Measurements from ENCODE around the gene CMSS1.

- TF ChIP-seq CBX8 (IDR thresholded peaks at IDR 0.05) (no peak), CTCF (IDR thresholded peaks at IDR 0.05) (no peak), POLR2A (IDR thresholded peaks at IDR 0.05; ENCODE audit: low read length) (no peak), BHLHE40 (IDR thresholded peaks at IDR 0.05; ENCODE audit: low read depth, low read length) (no peak), RFX5 (IDR thresholded peaks at IDR 0.05) (no peak), ZFP36 (IDR thresholded peaks at IDR 0.05; ENCODE audit: borderline replicate concordance, partially characterized antibody) (no peak), CBX2 (IDR thresholded peaks at IDR 0.05; ENCODE audit: borderline replicate concordance, low read depth) (no peak), PBX3 (IDR thresholded peaks at IDR 0.05) (no peak), HDAC2 (IDR thresholded peaks at IDR 0.05) (no peak)
Measured at GRCh38 chr3:99838755-99839154, 21.1 kb downstream of the CMSS1 start.

All from A549 (cell line).